K562 (cell line): ENCODE results near the gene LONRF2. TPM values are rescaled to one million over a fixed set of nuclear protein-coding genes. Genes with fewer than 3 reads are reported as not detected.

Source experiments
- ATAC-seq: fragments of 200-7000 bp; cut with Tn5 transposase; 3 replicates; pipeline ENCODE4 v1.9.1; 2020; ENCODE audit warnings: moderate library complexity
- BruUV-seq: library from RNA; stranded (reverse); fragments of 400-500 nt; replicated peaks from 2 replicates; lab custom pipeline; 2021; lab: Mats Ljungman, UMichigan
- CTCF ChIA-PET: fragments of 300-600 bp; formaldehyde crosslinking; extraction: SDS; loops from one replicate; lab custom pipeline; 2021; ENCODE audit warnings: low intra/inter-chr PET ratio; lab: Yijun Ruan, JAX
- POLR2A ChIA-PET: fragments of 300-600, 350-650 bp; sonication (Branson Sonifier 250); formaldehyde crosslinking; extraction: SDS; loops from one replicate; lab custom pipeline; 2021; ENCODE audit warnings: antibody characterized with exemption, inconsistent platforms; lab: Yijun Ruan, JAX
- DNase-seq, 4 experiments: peaks; one replicate each; pipeline versions ENCODE4 v3.0.0 to v3.0.0-alpha.2; 2011 to 2018; ENCODE audit warnings: low spot score in 3 of 4, mixed read lengths in 3 of 4; ENCODE audit errors: extremely low read depth in 1 of 4
- FAIRE-seq: peaks from 2 replicates; lab custom pipeline; 2011; peaks lifted over from hg19 to GRCh38; lab: Jason Lieb, UNC
- H2AFZ ChIP-seq: 2 replicates; pipeline ENCODE4 v1.6.0; 2011; ENCODE audit warnings: low read depth, low read length, control low read depth, inconsistent platforms
- H3K27ac ChIP-seq: fragments of 200-600 bp; 3 replicates; pipeline ENCODE4 v1.8.0; 2011; ENCODE audit warnings: low read depth, mild to moderate bottlenecking, control low read depth, inconsistent platforms, low read length, moderate library complexity, mixed read lengths; ENCODE audit errors: extremely low read depth
- H3K27me3 ChIP-seq, 2 experiments: fragments of 300-600 bp in 1 of 2; 2 replicates in 1 of 2; 3 replicates in 1 of 2; pipeline versions ENCODE4 v1.6.0 to v1.8.0; 2011; ENCODE audit warnings: inconsistent platforms in 2 of 2, low read length in 2 of 2, mild to moderate bottlenecking in 1 of 2, mixed read lengths in 1 of 2, moderate library complexity in 1 of 2; ENCODE audit not compliant: control insufficient read depth in 2 of 2, insufficient read depth in 2 of 2
- H3K36me3 ChIP-seq: fragments of 300-600 bp; 3 replicates; pipeline ENCODE4 v1.8.0; 2011; ENCODE audit warnings: mild to moderate bottlenecking, low read length, inconsistent platforms; ENCODE audit not compliant: control insufficient read depth, insufficient read depth
- H3K4me1 ChIP-seq, 2 experiments: fragments of 200-600 bp in 1 of 2; replicated peaks in 1 of 2; 2 replicates in 1 of 2; 3 replicates in 1 of 2; pipeline versions ENCODE4 v1.5.1 to v1.8.0; 2011; ENCODE audit warnings: inconsistent platforms in 2 of 2, low read length in 2 of 2, mild to moderate bottlenecking in 1 of 2, mixed read lengths in 1 of 2, moderate library complexity in 1 of 2; ENCODE audit not compliant: control insufficient read depth in 2 of 2, insufficient read depth in 2 of 2
- H3K4me2 ChIP-seq: 2 replicates; pipeline ENCODE4 v1.6.1; 2011; ENCODE audit warnings: low read length, control low read depth, inconsistent platforms, mixed read lengths; ENCODE audit not compliant: insufficient read depth
- H3K4me3 ChIP-seq: fragments of 200-600 bp; sonication (generic), shearing (Covaris generic); 2 replicates; pipeline ENCODE4 v1.5.1; 2016; ENCODE audit warnings: control low read depth, inconsistent platforms
- H3K79me2 ChIP-seq: fragments of 200-600 bp; 3 replicates; pipeline ENCODE4 v1.8.0; 2011; ENCODE audit warnings: low read length, inconsistent platforms; ENCODE audit not compliant: control insufficient read depth, insufficient read depth
- H3K9ac ChIP-seq, 2 experiments: 2 replicates each; pipeline versions ENCODE4 v1.6.0 to v1.6.1; 2011; ENCODE audit warnings: low read depth in 2 of 2, low read length in 2 of 2, control low read depth in 1 of 2, inconsistent platforms in 1 of 2, mild to moderate bottlenecking in 1 of 2, mixed read lengths in 1 of 2; ENCODE audit not compliant: insufficient read depth in 1 of 2
- H3K9me1 ChIP-seq: one replicate; pipeline ENCODE4 v1.6.0; 2011; ENCODE audit warnings: inconsistent platforms, mild to moderate bottlenecking, low read length, moderate library complexity; ENCODE audit not compliant: control insufficient read depth, insufficient read depth
- H3K9me3 ChIP-seq: replicated peaks from 2 replicates; pipeline ENCODE4 v1.5.1; 2011; ENCODE audit warnings: low read depth, low read length, inconsistent platforms; ENCODE audit not compliant: control insufficient read depth, insufficient read depth
- H4K20me1 ChIP-seq: replicated peaks from 2 replicates; pipeline ENCODE4 v1.6.1; 2011; ENCODE audit warnings: low read length, inconsistent platforms, mixed read lengths; ENCODE audit not compliant: control insufficient read depth, insufficient read depth
- CCAR2 ChIP-seq: fragments of 200-400 bp; formaldehyde crosslinking; IDR thresholded peaks from 2 replicates; pipeline ENCODE4 v1.6.1; 2017; ENCODE audit warnings: mild to moderate bottlenecking, low read depth, low read length
- FOS ChIP-seq: IDR thresholded peaks from 3 replicates; pipeline ENCODE4 v1.6.1; 2011; ENCODE audit not compliant: insufficient read length; ENCODE audit errors: extremely low read depth
- GABPB1 ChIP-seq: sonication (generic); formaldehyde crosslinking; IDR thresholded peaks from 2 replicates; pipeline ENCODE4 v1.8.0; 2022; ENCODE audit warnings: mild to moderate bottlenecking, missing genetic modification reagents
- HDAC6 ChIP-seq: IDR thresholded peaks from 2 replicates; pipeline ENCODE4 v1.6.1; 2012; ENCODE audit warnings: low read depth, mild to moderate bottlenecking, control low read depth, inconsistent platforms, low read length, moderate library complexity
- HNRNPLL ChIP-seq: fragments of 200-400 bp; formaldehyde crosslinking; IDR thresholded peaks from 2 replicates; pipeline ENCODE4 v1.6.1; 2017; ENCODE audit warnings: low read length, low read depth, mild to moderate bottlenecking; ENCODE audit not compliant: poor library complexity, severe bottlenecking
- MLLT1 ChIP-seq, 2 experiments: fragments of 450-650 bp; IDR thresholded peaks; 2 replicates each; pipeline ENCODE4 v1.6.1; 2016
- POLR2G ChIP-seq: fragments of 200-400 bp; formaldehyde crosslinking; IDR thresholded peaks from 2 replicates; pipeline ENCODE4 v1.6.1; 2017; ENCODE audit warnings: low read depth, mild to moderate bottlenecking, antibody characterized with exemption, low read length, moderate library complexity
- RHOXF2B ChIP-seq: fragments of 250-450 bp; sonication (Bioruptor Pico); conservative IDR thresholded peaks from 2 replicates; pipeline ENCODE4 v1.5.1; 2021
- TBL1XR1 ChIP-seq, 2 experiments: IDR thresholded peaks; 2 replicates each; pipeline ENCODE4 v1.6.1; 2012; ENCODE audit warnings: improper control_type of control experiment in 2 of 2, low read length in 2 of 2, mild to moderate bottlenecking in 1 of 2
- VEZF1 ChIP-seq: fragments of 200-800 bp; sonication (Bioruptor generic); IDR thresholded peaks from 2 replicates; pipeline ENCODE4 v1.6.1; 2017; ENCODE audit warnings: missing genetic modification characterization, missing compliant biosample characterization
- XRCC3 ChIP-seq: fragments of 450-650 bp; IDR thresholded peaks from 2 replicates; pipeline ENCODE4 v1.6.1; 2017; ENCODE audit warnings: mild to moderate bottlenecking, moderate library complexity
- ZNF311 ChIP-seq: fragments of 250-450 bp; sonication (Bioruptor Pico); IDR thresholded peaks from 2 replicates; pipeline ENCODE4 v1.4.0; 2020; ENCODE audit warnings: mild to moderate bottlenecking, moderate library complexity
- ZNF668 ChIP-seq: fragments of 250-450 bp; sonication (Bioruptor Pico); IDR thresholded peaks from 2 replicates; pipeline ENCODE4 v1.8.0; 2022; ENCODE audit warnings: mild to moderate bottlenecking, inconsistent platforms
- ZSCAN32 ChIP-seq: fragments of 450-650 bp; formaldehyde crosslinking; IDR thresholded peaks from 2 replicates; pipeline ENCODE4 v1.4.0; 2020; ENCODE audit warnings: mild to moderate bottlenecking, moderate library complexity
- WGBS: fragments of 100-300 bp; shearing (Covaris generic); methylation state at CpG from one replicate; pipeline ENCODE4 v1.1.6; 2016; ENCODE audit warnings: low coverage, mixed read lengths; ENCODE audit not compliant: insufficient coverage; ENCODE audit errors: missing lambda C conversion rate; 5-methylcytosine and 5-hydroxymethylcytosine counted together
- in situ Hi-C: fragments of 300-500 bp; cut with MboI; formaldehyde crosslinking; loops from 4 replicates; pipeline ENCODE4 v1.15.0; 2018; ENCODE audit warnings: inconsistent platforms, mixed read lengths
- intact Hi-C: fragments of 100-400 bp; cut with micrococcal nuclease; formaldehyde crosslinking; loops from 2 replicates; pipeline ENCODE4 v1.14.2; 2022
- polyA plus RNA-seq, 8 experiments: library from polyadenylated mRNA; depleted of rRNA in 4 of 8; stranded (reverse) in 5 of 8; unstranded in 3 of 8; fragments of >200 nt; fragmentation: Nextera tagmentation in 2 of 8; fragmentation: Illumina TruSeq in 1 of 8; extraction: Ambion mirVana in 2 of 8; extraction: Trizol in 1 of 8; gene quantifications; 2 replicates each; pipeline versions ENCODE4 v1.2.1 to v1.2.3, GENCODE V29; 2011 to 2014; ENCODE audit warnings: inconsistent platforms in 1 of 8, missing spikeins in 1 of 8
- total RNA-seq, 7 experiments: library from RNA; depleted of rRNA in 6 of 7; stranded (reverse); fragments of >200 nt in 6 of 7; fragmentation: Illumina TruSeq in 2 of 7; extraction: Trizol in 2 of 7; gene quantifications; 2 replicates each; pipeline versions ENCODE4 v1.2.1 to v1.2.3, GENCODE V29; 2011 to 2021; ENCODE audit warnings: low replicate concordance in 1 of 7
- TF ChIP-seq, protein P1 (sequence below): sonication (generic); formaldehyde crosslinking; IDR thresholded peaks from 2 replicates; pipeline ENCODE4 v1.8.0; 2022; ENCODE audit warnings: mild to moderate bottlenecking, missing genetic modification reagents

LONRF2 gene
- total and polyA plus RNA-seq, 9 of the 15 experiments (the other 6 are each of a cell fraction or from before 2014, with no cell fraction given), result 0.35 to 5.0 (median 2.7) TPM

GRCh38 chr2:100299548-100299947, 22.8 kb downstream of the LONRF2 start (continued):
- TF ChIP-seq VEZF1 (CRISPR knock-in tag), result no peak

- WGBS, result 92% methylated on average over 3 of the region's 3 CpGs
- Histone ChIP-seq H3K9me1 (no peaks in the 10 kb centered on the region), H3K4me3 (no peak overlapping the region), H3K4me2 (no peak overlapping the region), H3K4me1 (peaks cover 9 to 12% of the 10 kb centered on the region in 2 experiments; a peak in 3 of 5 replicates), H3K9me3 (no peaks in the 10 kb centered on the region), H3K27ac (no peak overlapping the region), H3K36me3 (peaks cover 34% of the 10 kb centered on the region), H2AFZ (no peak overlapping the region), H3K27me3 (no peaks in the 10 kb centered on the region), H3K9ac (no peak overlapping the region), H3K79me2 (no peaks in the 10 kb centered on the region), H4K20me1 (no peaks in the 10 kb centered on the region)
- no TSS peak for BruUV-seq
- in situ Hi-C loops (no loop called here), intact Hi-C loops (no loop called here)
- no peak for ATAC-seq
- TF ChIP-seq HDAC6 (no peak), TBL1XR1 (IDR thresholded peaks at IDR 0.05; ENCODE audit: low read length in 2 of 2) (no peak), HNRNPLL (no peak), ZNF668 (CRISPR knock-in tag) (no peak), GABPB1 (CRISPR knock-in tag) (no peak), XRCC3 (no peak), CCAR2 (no peak), RHOXF2B (CRISPR knock-in tag) (no peak), FOS (no peak), ZNF311 (no peak), ZSCAN32 (CRISPR knock-in tag) (no peak), MLLT1 (IDR thresholded peaks at IDR 0.05) (no peak), POLR2G (no peak)
- TF ChIP-seq, protein P1, sequence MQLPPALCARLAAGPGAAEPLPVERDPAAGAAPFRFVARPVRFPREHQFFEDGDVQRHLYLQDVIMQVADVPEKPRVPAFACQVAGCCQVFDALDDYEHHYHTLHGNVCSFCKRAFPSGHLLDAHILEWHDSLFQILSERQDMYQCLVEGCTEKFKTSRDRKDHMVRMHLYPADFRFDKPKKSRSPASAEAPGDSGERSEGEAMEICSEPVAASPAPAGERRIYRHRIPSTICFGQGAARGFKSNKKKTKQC (CRISPR knock-in tag), result no peak
- POLR2A ChIA-PET, result no interaction called here
- no peak for FAIRE-seq
- no peak for DNase-seq
- CTCF ChIA-PET, result interaction anchor here (0.7 kb wide), 1 partner anchor 687 kb away, joined by 4 read pairs; no protein-coding TSS in a partner anchor
Measured at GRCh38 chr2:100297511-100297910, 24.8 kb downstream of the LONRF2 start.
